ENCODE data around the gene IFI30.

DNA sequence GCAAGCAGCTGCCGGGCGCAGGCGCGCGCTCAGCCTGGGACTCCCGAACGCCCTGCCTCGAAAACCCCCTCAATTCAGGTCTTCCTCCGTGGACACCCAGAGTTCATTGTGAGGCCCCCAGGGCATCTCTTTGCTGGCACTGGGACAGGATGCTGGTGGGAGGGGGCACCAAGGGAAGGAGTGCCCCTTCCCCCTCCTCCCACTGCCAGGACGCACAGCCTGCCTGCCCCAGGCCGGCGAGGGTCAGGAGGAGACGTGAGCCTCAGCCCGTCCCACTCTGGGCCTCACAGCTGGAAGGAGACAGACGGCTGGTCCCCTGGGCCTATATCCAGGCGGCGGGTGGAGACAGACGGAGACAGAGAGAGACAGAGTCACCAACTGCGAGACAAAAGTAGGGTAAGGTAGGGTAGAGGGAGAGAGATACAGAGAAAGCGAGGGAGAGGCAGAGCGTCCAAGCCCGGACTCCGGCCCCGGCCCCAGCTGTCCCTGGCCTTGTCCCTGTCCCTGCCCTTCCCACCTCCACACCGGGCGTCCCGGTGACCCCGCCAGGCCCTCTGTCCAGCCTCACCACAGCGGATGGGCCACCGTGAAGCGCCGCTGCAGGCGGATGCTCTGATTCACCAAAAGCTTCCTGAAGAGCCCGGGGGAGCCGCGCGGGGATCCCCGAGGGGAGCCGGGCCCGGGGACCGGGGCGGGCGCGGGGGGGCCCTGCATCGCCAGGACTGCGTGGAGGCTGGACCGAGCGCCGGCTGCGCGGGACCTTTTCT is 52.3 kb downstream of the IFI30 start, which contains the start of gene PDE4C:
- no peak for TF ChIP-seq CTCF (IDR thresholded peaks at IDR 0.05; ENCODE audit: low read depth, low read length, poor library complexity, severe bottlenecking)
- no peak for TF ChIP-seq EZH2phosphoT487 (IDR thresholded peaks at IDR 0.05; ENCODE audit: borderline replicate concordance, low read length)
